Measurements from ENCODE around the gene ZC3H13.

ZC3H13 gene

GRCh38 chr13:45943120-45943519 lies 109.4 kb downstream of the ZC3H13 start:
- no peak for DNase-seq (ENCODE audit: extremely low read depth in 1 of 2, low read depth in 1 of 2)

- DNase-seq (ENCODE audit: extremely low read depth in 1 of 2, low read depth in 1 of 2): no peak
Observed at GRCh38 chr13:45941261-45941660, 111.3 kb downstream of the ZC3H13 start.

GRCh38 chr13:45940061-45940460 lies 112.5 kb downstream of the ZC3H13 start:
- no peak for DNase-seq (ENCODE audit: extremely low read depth in 1 of 2, low read depth in 1 of 2)

GRCh38 chr13:45936621-45937020 lies 115.9 kb downstream of the ZC3H13 start:
- DNase-seq (ENCODE audit: extremely low read depth in 1 of 2, low read depth in 1 of 2): no peak

GRCh38 chr13:45934283-45934682 lies 118.3 kb downstream of the ZC3H13 start:
- DNase-seq (ENCODE audit: extremely low read depth in 1 of 2, low read depth in 1 of 2): no peak

GRCh38 chr13:45933203-45933908 lies 119.2 kb downstream of the ZC3H13 start:
- no peak for DNase-seq (ENCODE audit: extremely low read depth in 1 of 2, low read depth in 1 of 2)

- DNase-seq (ENCODE audit: extremely low read depth in 1 of 2, low read depth in 1 of 2): no peak
Observed at GRCh38 chr13:45932676-45933075, 119.9 kb downstream of the ZC3H13 start.

- DNase-seq (ENCODE audit: extremely low read depth in 1 of 2, low read depth in 1 of 2): no peak
Observed at GRCh38 chr13:45932172-45932571, 120.4 kb downstream of the ZC3H13 start.

GRCh38 chr13:45931211-45931610 lies 121.3 kb downstream of the ZC3H13 start:
- DNase-seq (ENCODE audit: extremely low read depth in 1 of 2, low read depth in 1 of 2): no peak

- no peak for DNase-seq (ENCODE audit: extremely low read depth in 1 of 2, low read depth in 1 of 2)
Observed at GRCh38 chr13:45930177-45930576, 122.4 kb downstream of the ZC3H13 start.

GRCh38 chr13:45928843-45929242 lies 123.7 kb downstream of the ZC3H13 start:
- no peak for DNase-seq (ENCODE audit: extremely low read depth in 1 of 2, low read depth in 1 of 2)

- DNase-seq (ENCODE audit: extremely low read depth in 1 of 2, low read depth in 1 of 2): no peak
Observed at GRCh38 chr13:45928176-45928575, 124.4 kb downstream of the ZC3H13 start.

- DNase-seq (ENCODE audit: extremely low read depth in 1 of 2, low read depth in 1 of 2): no peak
Observed at GRCh38 chr13:45926741-45927140, 125.8 kb downstream of the ZC3H13 start.

- DNase-seq (ENCODE audit: extremely low read depth in 1 of 2, low read depth in 1 of 2): no peak
Observed at GRCh38 chr13:45925151-45925550, 127.4 kb downstream of the ZC3H13 start.

- DNase-seq (ENCODE audit: extremely low read depth in 1 of 2, low read depth in 1 of 2): no peak
Observed at GRCh38 chr13:45921162-45921736, 131.3 kb downstream of the ZC3H13 start.

- peak in 1 of 2 donors; percentile 1 for DNase-seq (ENCODE audit: extremely low read depth in 1 of 2, low read depth in 1 of 2)
Observed at GRCh38 chr13:45918597-45918996, 133.9 kb downstream of the ZC3H13 start.

GRCh38 chr13:45917019-45917418 lies 135.5 kb downstream of the ZC3H13 start:
- DNase-seq (ENCODE audit: extremely low read depth in 1 of 2, low read depth in 1 of 2): no peak

- no peak for DNase-seq (ENCODE audit: extremely low read depth in 1 of 2, low read depth in 1 of 2)
Observed at GRCh38 chr13:45915686-45916439, 136.7 kb downstream of the ZC3H13 start.

- no peak for DNase-seq (ENCODE audit: extremely low read depth in 1 of 2, low read depth in 1 of 2)
Observed at GRCh38 chr13:45909673-45910072, 142.9 kb downstream of the ZC3H13 start.

GRCh38 chr13:45909089-45909488 lies 143.5 kb downstream of the ZC3H13 start:
- no peak for DNase-seq (ENCODE audit: extremely low read depth in 1 of 2, low read depth in 1 of 2)

GRCh38 chr13:45907503-45907902 lies 145.0 kb downstream of the ZC3H13 start:
- DNase-seq (ENCODE audit: extremely low read depth in 1 of 2, low read depth in 1 of 2): no peak

Data from stimulated activated CD8-positive, alpha-beta memory T cell treated with anti-CD3 and anti-CD28 coated beads, Interleukin-7, amount 100 ng/mL, for 48 hours (primary cell).